Panc1 (cell line): ENCODE results near the gene NR4A3.

ENCODE experiments used
- POLR2AphosphoS5 ChIP-seq: IDR thresholded peaks from 2 replicates; pipeline ENCODE4 v1.6.1; 2012; ENCODE audit warnings: mild to moderate bottlenecking, low read depth, low read length, moderate library complexity
- TF ChIP-seq, protein P1 (sequence below): fragments of 450-650 bp; IDR thresholded peaks from 2 replicates; pipeline ENCODE4 v1.5.1; 2017; ENCODE audit warnings: mild to moderate bottlenecking
- TF ChIP-seq, protein P2 (sequence below), 2 experiments: IDR thresholded peaks; 2 replicates each; pipeline ENCODE4 v1.6.1; 2011 to 2012; ENCODE audit warnings: low read depth in 2 of 2, control low read depth in 1 of 2, low read length in 1 of 2, mild to moderate bottlenecking in 1 of 2, moderate library complexity in 1 of 2; ENCODE audit not compliant: insufficient read depth in 1 of 2

DNA sequence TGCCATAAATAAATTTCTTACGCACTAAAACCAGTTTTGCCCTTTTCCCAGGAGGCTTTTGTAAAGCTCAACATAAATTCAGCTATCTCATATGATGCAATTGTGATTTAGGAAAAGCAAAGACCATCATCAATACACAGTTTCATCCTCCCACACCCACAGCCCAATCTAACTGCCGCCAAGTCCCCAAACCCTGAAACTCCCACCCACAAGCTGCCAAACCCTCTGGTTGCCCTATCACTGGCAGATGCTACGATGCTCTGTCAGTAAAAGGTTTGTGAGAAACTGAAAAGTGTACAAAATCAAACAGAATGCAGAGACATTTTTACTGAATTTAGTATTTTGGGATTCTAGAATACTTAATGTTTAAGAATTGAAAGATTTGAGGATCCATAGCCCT lies 42.8 kb upstream of the NR4A3 start:
- TF ChIP-seq, protein P1, sequence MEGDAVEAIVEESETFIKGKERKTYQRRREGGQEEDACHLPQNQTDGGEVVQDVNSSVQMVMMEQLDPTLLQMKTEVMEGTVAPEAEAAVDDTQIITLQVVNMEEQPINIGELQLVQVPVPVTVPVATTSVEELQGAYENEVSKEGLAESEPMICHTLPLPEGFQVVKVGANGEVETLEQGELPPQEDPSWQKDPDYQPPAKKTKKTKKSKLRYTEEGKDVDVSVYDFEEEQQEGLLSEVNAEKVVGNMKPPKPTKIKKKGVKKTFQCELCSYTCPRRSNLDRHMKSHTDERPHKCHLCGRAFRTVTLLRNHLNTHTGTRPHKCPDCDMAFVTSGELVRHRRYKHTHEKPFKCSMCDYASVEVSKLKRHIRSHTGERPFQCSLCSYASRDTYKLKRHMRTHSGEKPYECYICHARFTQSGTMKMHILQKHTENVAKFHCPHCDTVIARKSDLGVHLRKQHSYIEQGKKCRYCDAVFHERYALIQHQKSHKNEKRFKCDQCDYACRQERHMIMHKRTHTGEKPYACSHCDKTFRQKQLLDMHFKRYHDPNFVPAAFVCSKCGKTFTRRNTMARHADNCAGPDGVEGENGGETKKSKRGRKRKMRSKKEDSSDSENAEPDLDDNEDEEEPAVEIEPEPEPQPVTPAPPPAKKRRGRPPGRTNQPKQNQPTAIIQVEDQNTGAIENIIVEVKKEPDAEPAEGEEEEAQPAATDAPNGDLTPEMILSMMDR = no peak
- TF ChIP-seq, protein P2, sequence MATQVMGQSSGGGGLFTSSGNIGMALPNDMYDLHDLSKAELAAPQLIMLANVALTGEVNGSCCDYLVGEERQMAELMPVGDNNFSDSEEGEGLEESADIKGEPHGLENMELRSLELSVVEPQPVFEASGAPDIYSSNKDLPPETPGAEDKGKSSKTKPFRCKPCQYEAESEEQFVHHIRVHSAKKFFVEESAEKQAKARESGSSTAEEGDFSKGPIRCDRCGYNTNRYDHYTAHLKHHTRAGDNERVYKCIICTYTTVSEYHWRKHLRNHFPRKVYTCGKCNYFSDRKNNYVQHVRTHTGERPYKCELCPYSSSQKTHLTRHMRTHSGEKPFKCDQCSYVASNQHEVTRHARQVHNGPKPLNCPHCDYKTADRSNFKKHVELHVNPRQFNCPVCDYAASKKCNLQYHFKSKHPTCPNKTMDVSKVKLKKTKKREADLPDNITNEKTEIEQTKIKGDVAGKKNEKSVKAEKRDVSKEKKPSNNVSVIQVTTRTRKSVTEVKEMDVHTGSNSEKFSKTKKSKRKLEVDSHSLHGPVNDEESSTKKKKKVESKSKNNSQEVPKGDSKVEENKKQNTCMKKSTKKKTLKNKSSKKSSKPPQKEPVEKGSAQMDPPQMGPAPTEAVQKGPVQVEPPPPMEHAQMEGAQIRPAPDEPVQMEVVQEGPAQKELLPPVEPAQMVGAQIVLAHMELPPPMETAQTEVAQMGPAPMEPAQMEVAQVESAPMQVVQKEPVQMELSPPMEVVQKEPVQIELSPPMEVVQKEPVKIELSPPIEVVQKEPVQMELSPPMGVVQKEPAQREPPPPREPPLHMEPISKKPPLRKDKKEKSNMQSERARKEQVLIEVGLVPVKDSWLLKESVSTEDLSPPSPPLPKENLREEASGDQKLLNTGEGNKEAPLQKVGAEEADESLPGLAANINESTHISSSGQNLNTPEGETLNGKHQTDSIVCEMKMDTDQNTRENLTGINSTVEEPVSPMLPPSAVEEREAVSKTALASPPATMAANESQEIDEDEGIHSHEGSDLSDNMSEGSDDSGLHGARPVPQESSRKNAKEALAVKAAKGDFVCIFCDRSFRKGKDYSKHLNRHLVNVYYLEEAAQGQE (IDR thresholded peaks at IDR 0.05; ENCODE audit: insufficient read depth in 1 of 2, low read depth in 2 of 2, low read length in 1 of 2) = no peak
- TF ChIP-seq POLR2AphosphoS5 = no peak
